Epithelial cell of proximal tubule (primary cell): ENCODE results near the gene ARMC5. TPM values are rescaled to one million over a fixed set of nuclear protein-coding genes. Genes with fewer than 3 reads are reported as not detected.

Experiments
- total RNA-seq: library from RNA; depleted of rRNA; stranded (reverse); fragments of >200 nt; gene quantifications from 2 replicates; pipeline ENCODE4 v1.2.3, GENCODE V29; 2015

Gene ARMC5
- total RNA-seq, 1 donor from 2014 or later = 10.3 TPM

Other genes with a start within 250 kb of the ARMC5 start
- gene TRIM72, start 245.4 kb upstream of the ARMC5 start, total RNA-seq = not detected in 2 replicates
- gene PYDC1, start 242.4 kb upstream of the ARMC5 start, total RNA-seq = not detected in 2 replicates
- 0.06 and 0.72 TPM in 2 replicates for gene ITGAM, start 199.5 kb upstream of the ARMC5 start, total RNA-seq
- 0.23 TPM in 1 of 2 replicates, not detected in the other for gene ITGAX, start 104.3 kb upstream of the ARMC5 start, total RNA-seq
- gene ITGAD, start 66.2 kb upstream of the ARMC5 start, total RNA-seq = not detected in 2 replicates
- not detected in 2 replicates for gene COX6A2, start 31.1 kb upstream of the ARMC5 start, total RNA-seq
- gene ZNF843, start 16.7 kb upstream of the ARMC5 start, total RNA-seq = 0.22 TPM in 1 of 2 replicates, not detected in the other
- 56.8 and 62.2 TPM in 2 replicates for gene TGFB1I1, start 12.7 kb downstream of the ARMC5 start, total RNA-seq
- gene SLC5A2, start 23.6 kb downstream of the ARMC5 start, total RNA-seq = 0.07 TPM in 1 of 2 replicates, not detected in the other
- 31.4 and 42.8 TPM in 2 replicates for gene RUSF1, start 48.9 kb downstream of the ARMC5 start, total RNA-seq
- gene AHSP, start 68.4 kb downstream of the ARMC5 start, total RNA-seq = not detected in 2 replicates